SK-N-MC (cell line): ENCODE results near the gene ZNF407.

ENCODE experiments used
- EZH2 ChIP-seq: fragments of 200-600 bp; sonication (generic); IDR thresholded peaks from one replicate; pipeline ENCODE4 v1.6.1; 2017; ENCODE audit warnings: antibody characterized with exemption
- FOXP2 ChIP-seq: optimal IDR thresholded peaks from 2 replicates; pipeline ENCODE3; 2011; ENCODE audit warnings: mild to moderate bottlenecking, moderate library complexity; ENCODE audit not compliant: insufficient read depth; ENCODE audit errors: extremely low read length, control extremely low read depth
- POLR2AphosphoS5 ChIP-seq: IDR thresholded peaks from 2 replicates; pipeline ENCODE4 v1.6.1; 2012; ENCODE audit warnings: mild to moderate bottlenecking, low read depth, low read length, borderline replicate concordance

GRCh38 chr18:74632856-74633255 lies 35.2 kb downstream of the ZNF407 start:
- TF ChIP-seq EZH2 (no peak), POLR2AphosphoS5 (no peak), FOXP2 (no peak)
